ENCODE data around the gene LCLAT1.

Gene LCLAT1

DNA sequence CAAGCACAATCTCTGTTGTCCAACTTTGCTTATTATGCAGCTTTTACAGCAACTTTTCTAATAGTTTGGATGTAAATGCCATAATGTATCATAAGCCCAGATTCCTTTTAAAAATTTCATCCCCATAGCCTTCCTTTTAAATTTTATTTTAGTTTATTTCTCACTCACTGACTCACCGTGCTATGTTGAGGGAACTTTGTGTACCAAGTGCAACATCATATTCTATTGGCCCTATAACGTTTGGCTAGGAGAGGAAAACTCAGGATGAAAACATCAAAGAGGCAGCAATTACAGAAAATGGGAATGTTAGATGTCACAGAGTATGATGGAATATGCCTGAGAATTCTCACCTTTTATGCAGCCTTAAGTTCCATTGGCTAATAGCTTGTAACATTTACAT is 135.5 kb downstream of the LCLAT1 start:
- no peak for DNase-seq (ENCODE audit: low spot score)
- TF ChIP-seq CTCF (conservative IDR thresholded peaks at IDR 0.05; ENCODE audit: low read depth), result no peak
- H3K27ac ChIP-seq, result no peak overlapping the region
- CTCF ChIA-PET, result interaction anchor here (0.6 kb wide), 3 partner anchors 19 to 1311 kb away, joined by 3 to 4 read pairs (median 3); no protein-coding TSS in a partner anchor
- POLR2A ChIA-PET (ENCODE audit: low non-redundant PET), result no interaction called here

- POLR2A ChIA-PET (ENCODE audit: low non-redundant PET), result no interaction called here
Observed at GRCh38 chr2:30583204-30583749, 136.2 kb downstream of the LCLAT1 start.

DNA sequence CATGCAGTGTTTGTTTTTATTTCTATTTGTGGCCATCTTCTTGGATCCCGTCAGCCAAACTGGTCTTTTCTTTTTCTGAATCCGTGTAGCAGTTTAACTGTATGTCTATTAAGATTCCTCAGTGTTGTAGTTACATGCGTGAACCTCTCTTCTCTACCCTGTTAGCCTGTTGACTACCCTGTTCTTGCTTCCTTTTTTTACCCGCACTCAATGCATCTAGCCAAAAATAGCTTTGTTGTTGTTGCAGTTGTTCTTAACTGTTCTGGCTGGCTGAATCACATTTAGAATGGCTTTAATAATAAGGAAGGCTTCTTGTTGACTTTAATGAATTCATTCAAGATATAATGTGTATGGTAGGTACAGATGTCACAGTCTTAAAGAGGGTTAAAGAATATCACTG is 137.1 kb downstream of the LCLAT1 start:
- CTCF ChIA-PET, result no interaction called here

More at GRCh38 chr2:30583204-30583749, 136.2 kb downstream of the LCLAT1 start:
- CTCF ChIA-PET, result interaction anchor here (0.6 kb wide), 2 partner anchors 438 to 1310 kb away, joined by 3 read pairs; no protein-coding TSS in a partner anchor
- TF ChIP-seq CTCF (conservative IDR thresholded peaks at IDR 0.05; ENCODE audit: low read depth), result no peak
- no peak overlapping the region for H3K27ac ChIP-seq
- DNase-seq (ENCODE audit: low spot score), result no peak

GRCh38 chr2:30588994-30589393 is 141.9 kb downstream of the LCLAT1 start:
- POLR2A ChIA-PET (ENCODE audit: low non-redundant PET), result no interaction called here
- TF ChIP-seq CTCF (conservative IDR thresholded peaks at IDR 0.05; ENCODE audit: low read depth), result no peak
- CTCF ChIA-PET, result no interaction called here
- H3K27ac ChIP-seq, result no peak overlapping the region
- no peak for DNase-seq (ENCODE audit: low spot score)

More for the DNA sequence above, 137.1 kb downstream of the LCLAT1 start:
- POLR2A ChIA-PET (ENCODE audit: low non-redundant PET), result no interaction called here
- no peak overlapping the region for H3K27ac ChIP-seq
- TF ChIP-seq CTCF (conservative IDR thresholded peaks at IDR 0.05; ENCODE audit: low read depth), result no peak
- no peak for DNase-seq (ENCODE audit: low spot score)

GRCh38 chr2:30590407-30590806 is 143.4 kb downstream of the LCLAT1 start:
- ChIA-PET CTCF (no interaction called here), POLR2A (ENCODE audit: low non-redundant PET) (no interaction called here)
- no peak for TF ChIP-seq CTCF (conservative IDR thresholded peaks at IDR 0.05; ENCODE audit: low read depth)
- DNase-seq (ENCODE audit: low spot score), result no peak
- H3K27ac ChIP-seq, result no peak overlapping the region

GRCh38 chr2:30591186-30591585 is 144.1 kb downstream of the LCLAT1 start:
- no peak for DNase-seq (ENCODE audit: low spot score)
- ChIA-PET CTCF (no interaction called here), POLR2A (ENCODE audit: low non-redundant PET) (no interaction called here)
- H3K27ac ChIP-seq, result no peak overlapping the region
- no peak for TF ChIP-seq CTCF (conservative IDR thresholded peaks at IDR 0.05; ENCODE audit: low read depth)
